Measurements from ENCODE around the gene PHOX2A. TPM values are rescaled to one million over a fixed set of nuclear protein-coding genes. Genes with fewer than 3 reads are reported as not detected.

PHOX2A gene
- total RNA-seq, 1 experiment from 2014 or later: 1.6 TPM

GRCh38 chr11:72234514-72234830, 9.5 kb downstream of the PHOX2A start:
- CTCF ChIA-PET: interaction anchor here (0.6 to 0.9 kb wide), 2 partner anchors 121 to 197 kb away, joined by 4 to 6 read pairs; no protein-coding TSS in a partner anchor
- TF ChIP-seq PRDM15 (CRISPR knock-in tag; IDR thresholded peaks at IDR 0.05): no peak
- TF ChIP-seq CREM (CRISPR knock-in tag; IDR thresholded peaks at IDR 0.05): no peak
- no peak for TF ChIP-seq ZNF532 (CRISPR knock-in tag; IDR thresholded peaks at IDR 0.05; ENCODE audit: borderline replicate concordance)
- no peak for TF ChIP-seq RELA (CRISPR knock-in tag; IDR thresholded peaks at IDR 0.05; ENCODE audit: borderline replicate concordance)
- no peak for TF ChIP-seq SMAD3 (CRISPR knock-in tag; IDR thresholded peaks at IDR 0.05; ENCODE audit: borderline replicate concordance)
- TF ChIP-seq MAX (CRISPR knock-in tag; IDR thresholded peaks at IDR 0.05): no peak
- no peak for TF ChIP-seq ELF4 (CRISPR knock-in tag; IDR thresholded peaks at IDR 0.05; ENCODE audit: low read depth)
- TF ChIP-seq HMGXB4 (CRISPR knock-in tag; IDR thresholded peaks at IDR 0.05): no peak
- no peak for TF ChIP-seq TEAD1 (CRISPR knock-in tag; IDR thresholded peaks at IDR 0.05)
- no peak for TF ChIP-seq ATF1 (CRISPR knock-in tag; IDR thresholded peaks at IDR 0.05)
- TF ChIP-seq FOXP1 (CRISPR knock-in tag; IDR thresholded peaks at IDR 0.05; ENCODE audit: borderline replicate concordance): no peak
- no peak for TF ChIP-seq ZNF671 (CRISPR knock-in tag; IDR thresholded peaks at IDR 0.05)
- TF ChIP-seq IRF2 (CRISPR knock-in tag; IDR thresholded peaks at IDR 0.05; ENCODE audit: borderline replicate concordance, low read depth): no peak
- TF ChIP-seq JAZF1 (CRISPR knock-in tag; IDR thresholded peaks at IDR 0.05): no peak
- no peak for TF ChIP-seq E2F1 (CRISPR knock-in tag; IDR thresholded peaks at IDR 0.05)
- TF ChIP-seq ZNF263 (CRISPR knock-in tag; IDR thresholded peaks at IDR 0.05; ENCODE audit: low read depth): no peak
- H3K36me3 Mint-ChIP-seq: peaks cover 47% of the 10 kb centered on the region

More at GRCh38 chr11:72234514-72234830, 9.5 kb downstream of the PHOX2A start:
- Mint-ChIP-seq H3K27ac (no peak overlapping the region), H3K4me1 (peaks cover 17% of the 10 kb centered on the region), H3K4me3 (no peak overlapping the region), H3K27me3 (ENCODE audit: low read depth) (peaks cover 13% of the 10 kb centered on the region), H3K9me3 (no peaks in the 10 kb centered on the region)
- no peak for DNase-seq (ENCODE audit: low spot score)
- POLR2A ChIA-PET: no interaction called here
- ATAC-seq: no peak

All from WTC11 (cell line).